DMS79 treated with DMSO at 0.1 percent for 48 hours (cell line): ENCODE measurements around the gene CTNNA3.

Experiments used
- DNase-seq: peaks from one replicate; lab custom pipeline; 2025; lab: John Stamatoyannopoulos, UW

The CTNNA3 gene

DNA sequence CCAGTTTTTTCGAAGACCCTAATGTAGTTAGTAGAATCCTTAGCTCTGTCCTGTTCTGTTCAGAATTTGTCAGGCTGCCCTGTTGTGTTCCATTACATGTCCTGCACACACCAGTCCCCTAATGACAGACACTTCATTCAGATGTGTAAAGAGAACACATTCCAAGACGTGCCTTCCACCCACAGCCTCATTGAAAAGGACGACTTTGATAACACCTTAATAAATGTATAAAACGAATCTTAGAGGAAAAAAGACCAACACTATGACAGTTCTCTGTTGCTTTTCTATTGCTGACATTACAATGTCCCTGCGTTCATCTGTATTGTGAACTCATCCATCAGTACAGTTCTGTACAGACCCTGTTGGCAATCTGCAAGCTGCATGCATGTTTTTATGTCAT, 766.6 kb downstream of the CTNNA3 start:
- DNase-seq = no peak

- no peak for DNase-seq
Measured at GRCh38 chr10:66928776-66929175, 767.2 kb downstream of the CTNNA3 start.

GRCh38 chr10:66927971-66928770, 767.8 kb downstream of the CTNNA3 start:
- no peak for DNase-seq

DNA sequence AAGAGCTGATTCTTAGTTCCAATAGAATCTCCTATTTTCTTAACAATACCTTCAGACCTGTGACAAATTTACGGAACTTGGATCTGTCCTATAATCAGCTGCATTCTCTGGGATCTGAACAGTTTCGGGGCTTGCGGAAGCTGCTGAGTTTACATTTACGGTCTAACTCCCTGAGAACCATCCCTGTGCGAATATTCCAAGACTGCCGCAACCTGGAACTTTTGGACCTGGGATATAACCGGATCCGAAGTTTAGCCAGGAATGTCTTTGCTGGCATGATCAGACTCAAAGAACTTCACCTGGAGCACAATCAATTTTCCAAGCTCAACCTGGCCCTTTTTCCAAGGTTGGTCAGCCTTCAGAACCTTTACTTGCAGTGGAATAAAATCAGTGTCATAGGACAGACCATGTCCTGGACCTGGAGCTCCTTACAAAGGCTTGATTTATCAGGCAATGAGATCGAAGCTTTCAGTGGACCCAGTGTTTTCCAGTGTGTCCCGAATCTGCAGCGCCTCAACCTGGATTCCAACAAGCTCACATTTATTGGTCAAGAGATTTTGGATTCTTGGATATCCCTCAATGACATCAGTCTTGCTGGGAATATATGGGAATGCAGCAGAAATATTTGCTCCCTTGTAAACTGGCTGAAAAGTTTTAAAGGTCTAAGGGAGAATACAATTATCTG, 768.6 kb downstream of the CTNNA3 start:
- DNase-seq = no peak

DNA sequence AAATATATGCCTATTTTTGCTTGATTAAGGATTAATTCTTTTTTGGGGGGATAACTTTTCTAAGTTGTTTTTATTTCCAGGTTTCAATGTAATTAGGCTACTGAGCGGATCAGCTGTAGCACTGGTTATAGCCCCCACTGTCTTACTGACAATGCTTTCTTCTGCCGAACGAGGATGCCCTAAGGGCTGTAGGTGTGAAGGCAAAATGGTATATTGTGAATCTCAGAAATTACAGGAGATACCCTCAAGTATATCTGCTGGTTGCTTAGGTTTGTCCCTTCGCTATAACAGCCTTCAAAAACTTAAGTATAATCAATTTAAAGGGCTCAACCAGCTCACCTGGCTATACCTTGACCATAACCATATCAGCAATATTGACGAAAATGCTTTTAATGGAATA, 769.2 kb downstream of the CTNNA3 start:
- no peak for DNase-seq

DNA sequence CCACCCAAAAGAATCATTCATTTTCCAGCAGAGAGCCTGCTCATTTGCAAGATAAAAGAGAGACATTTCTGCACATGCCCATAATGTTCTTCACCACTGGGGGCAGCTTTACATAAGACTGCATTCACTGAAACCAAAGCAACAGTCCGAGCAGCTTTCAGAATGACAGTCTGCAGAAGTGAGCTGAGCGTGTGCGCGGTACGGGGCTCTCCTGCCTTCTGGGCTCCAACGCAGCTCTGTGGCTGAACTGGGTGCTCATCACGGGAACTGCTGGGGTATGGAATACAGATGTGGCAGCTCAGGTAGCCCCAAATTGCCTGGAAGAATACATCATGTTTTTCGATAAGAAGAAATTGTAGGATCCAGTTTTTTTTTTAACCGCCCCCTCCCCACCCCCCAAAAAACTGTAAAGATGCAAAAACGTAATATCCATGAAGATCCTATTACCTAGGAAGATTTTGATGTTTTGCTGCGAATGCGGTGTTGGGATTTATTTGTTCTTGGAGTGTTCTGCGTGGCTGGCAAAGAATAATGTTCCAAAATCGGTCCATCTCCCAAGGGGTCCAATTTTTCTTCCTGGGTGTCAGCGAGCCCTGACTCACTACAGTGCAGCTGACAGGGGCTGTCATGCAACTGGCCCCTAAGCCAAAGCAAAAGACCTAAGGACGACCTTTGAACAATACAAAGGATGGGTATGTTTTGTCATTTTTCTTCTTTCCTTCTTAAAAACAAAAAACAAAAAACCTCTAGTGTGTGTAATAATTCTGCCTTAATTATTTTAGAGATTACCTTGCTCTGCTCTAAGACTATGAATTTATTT, 769.9 kb downstream of the CTNNA3 start, which contains the start of gene LRRTM3:
Gene LRRTM3 (plus strand): TSS at position 141 of the 820 bp plus-strand sequence.
- DNase-seq = peak; percentile 2

GRCh38 chr10:66925373-66925772, 770.6 kb downstream of the CTNNA3 start:
- no peak for DNase-seq

- DNase-seq = no peak
Measured at GRCh38 chr10:66924674-66925345, 771.2 kb downstream of the CTNNA3 start.

- no peak for DNase-seq
Measured at GRCh38 chr10:66919248-66919647, 776.7 kb downstream of the CTNNA3 start.

GRCh38 chr10:66917104-66917503, 778.9 kb downstream of the CTNNA3 start:
- no peak for DNase-seq

- DNase-seq = no peak
Measured at GRCh38 chr10:66916030-66916429, 780.0 kb downstream of the CTNNA3 start.

DNA sequence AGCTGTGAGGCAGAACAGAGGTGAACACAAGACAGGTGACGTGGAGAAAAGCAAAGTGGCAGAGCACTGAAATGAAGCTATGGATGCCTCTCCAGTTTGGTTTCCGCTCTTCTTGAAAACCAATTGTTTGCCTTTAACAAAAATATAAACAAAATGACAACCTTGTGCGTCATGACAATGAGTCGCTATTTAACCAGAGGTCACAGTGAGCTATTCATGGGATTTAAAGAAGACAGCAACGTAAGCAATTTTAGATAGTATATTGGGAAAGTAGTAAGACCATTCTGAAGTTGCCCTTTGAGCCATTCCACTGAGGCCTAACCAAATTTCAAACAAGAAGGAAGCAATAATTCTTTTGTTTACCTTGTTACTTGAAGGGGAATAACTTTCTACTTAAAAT, 785.3 kb downstream of the CTNNA3 start:
- DNase-seq = no peak

DNA sequence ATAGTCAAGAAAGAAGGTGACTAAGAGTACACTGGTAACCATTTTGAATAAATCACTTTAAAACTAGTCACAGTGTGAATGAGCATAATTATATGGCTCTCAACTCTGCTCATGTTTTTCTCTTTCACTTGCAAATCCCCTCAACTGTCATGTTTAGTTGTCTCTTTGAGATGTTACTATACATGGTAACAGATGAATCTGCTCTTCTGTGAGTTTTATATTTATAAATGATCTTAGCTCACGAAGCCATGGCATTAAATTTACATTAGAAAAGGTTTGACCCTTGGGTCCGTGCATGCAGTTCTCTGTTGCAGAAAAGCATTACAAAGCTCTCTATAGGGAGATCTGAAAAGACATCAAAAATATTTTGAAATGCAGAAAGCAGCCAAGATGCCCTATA, 803.1 kb downstream of the CTNNA3 start:
- no peak for DNase-seq

DNA sequence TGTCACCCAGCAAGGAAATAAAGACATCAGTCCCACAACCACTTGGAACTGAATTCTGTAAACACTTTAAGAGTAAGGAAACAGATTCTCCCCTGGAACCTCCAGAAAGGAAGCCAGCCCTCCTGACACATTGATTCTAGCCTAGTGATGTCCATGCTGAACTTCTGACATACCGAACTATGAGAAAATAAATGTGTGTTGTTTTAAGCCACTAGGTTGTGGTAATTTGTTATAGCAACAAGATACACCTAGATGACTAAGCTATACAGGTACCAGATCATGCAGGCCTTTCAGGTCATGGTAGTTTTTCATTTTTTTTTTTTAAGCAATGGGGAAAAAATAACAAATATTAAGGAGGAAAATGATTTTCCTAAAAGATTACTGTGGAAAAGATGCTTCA, 807.8 kb downstream of the CTNNA3 start:
- DNase-seq = no peak

- DNase-seq = no peak
Measured at GRCh38 chr10:66886848-66887247, 809.1 kb downstream of the CTNNA3 start.

DNA sequence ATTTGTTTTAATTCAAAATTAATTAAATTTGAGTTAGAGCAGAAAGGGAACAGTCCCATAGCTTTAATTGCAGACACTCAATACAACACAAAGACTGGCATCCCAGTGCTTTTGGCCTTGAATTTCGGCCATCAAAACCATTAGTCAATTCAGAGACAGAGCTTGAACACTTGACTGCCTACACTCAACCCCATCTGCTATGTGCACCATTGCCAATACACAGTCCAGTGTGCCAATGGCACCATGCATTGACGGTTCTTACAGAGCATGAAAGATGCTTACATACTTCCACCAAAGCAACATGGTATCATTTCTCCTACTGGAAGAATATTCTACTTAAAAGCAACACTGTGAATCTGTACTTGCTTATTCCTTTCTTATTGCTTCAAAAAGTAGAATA, 813.7 kb downstream of the CTNNA3 start:
- DNase-seq = no peak

DNA sequence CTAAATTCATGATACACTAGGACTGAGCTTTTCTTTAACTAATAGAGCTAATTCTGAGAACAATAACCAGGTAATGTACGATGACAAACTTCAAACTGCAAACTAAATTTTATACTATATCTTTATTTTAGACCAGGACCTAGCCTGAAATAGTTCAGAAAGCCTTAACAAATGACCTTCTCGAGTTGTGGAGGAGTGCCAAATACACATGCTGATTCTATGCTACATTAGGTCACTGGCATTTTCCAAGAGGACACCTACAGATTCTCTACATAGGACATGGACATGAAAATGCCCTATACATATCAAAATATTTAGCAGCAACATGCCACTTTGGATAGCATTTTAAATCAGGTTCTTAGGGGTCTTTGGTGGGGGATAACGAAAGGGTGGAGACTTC, 814.2 kb downstream of the CTNNA3 start:
- DNase-seq = no peak

GRCh38 chr10:66880826-66881225, 815.2 kb downstream of the CTNNA3 start:
- DNase-seq = no peak

GRCh38 chr10:66880292-66880691, 815.7 kb downstream of the CTNNA3 start:
- DNase-seq = no peak

DNA sequence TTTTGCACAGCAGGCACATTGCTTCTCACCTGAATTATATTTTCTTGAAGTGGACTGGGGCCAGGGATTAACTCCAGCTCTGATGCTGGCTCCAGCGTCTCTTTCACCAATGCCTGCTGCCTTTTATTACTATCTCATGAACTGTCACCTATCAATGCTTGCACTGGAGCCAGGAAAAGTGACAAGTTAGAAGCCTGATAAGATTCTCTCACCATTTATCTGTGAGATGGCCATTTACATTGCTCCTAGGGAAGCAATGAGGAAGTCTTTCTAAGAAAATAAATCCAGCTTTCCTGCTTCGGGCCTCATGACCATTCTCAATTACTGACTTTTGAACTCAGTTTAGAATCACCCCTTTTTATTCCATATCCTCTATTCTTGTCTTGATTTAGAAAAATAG, 818.6 kb downstream of the CTNNA3 start:
- DNase-seq = no peak

GRCh38 chr10:66869635-66870034, 826.4 kb downstream of the CTNNA3 start:
- no peak for DNase-seq

GRCh38 chr10:66862687-66863258, 833.2 kb downstream of the CTNNA3 start:
- no peak for DNase-seq
